HepG2 (cell line): ENCODE data around the gene FCRL2. TPM values are rescaled to one million over a fixed set of nuclear protein-coding genes. Genes with fewer than 3 reads are reported as not detected.

Experiments used
- ATAC-seq: fragments of 200-7000 bp; cut with Tn5 transposase; 3 replicates; pipeline ENCODE4 v1.9.1; 2020; ENCODE audit warnings: mild to moderate bottlenecking, moderate library complexity
- BruUV-seq: library from RNA; stranded (reverse); fragments of 400-500 nt; replicated peaks from 2 replicates; lab custom pipeline; 2021; lab: Mats Ljungman, UMichigan
- CTCF ChIA-PET: fragments of 300-600 bp; formaldehyde crosslinking; extraction: SDS; loops from one replicate; lab custom pipeline; 2021; ENCODE audit warnings: low total read pairs, inconsistent platforms, low intra/inter-chr PET ratio; lab: Yijun Ruan, JAX
- POLR2A ChIA-PET: fragments of 350-600 bp; sonication (Branson Sonifier 250); formaldehyde crosslinking; loops from one replicate; lab custom pipeline; 2020; ENCODE audit warnings: antibody characterized with exemption, inconsistent platforms; lab: Yijun Ruan, JAX
- DNase-seq: peaks from one replicate; pipeline ENCODE4 v3.0.0-alpha.2; 2015; ENCODE audit warnings: low spot score
- FAIRE-seq: peaks from 3 replicates; lab custom pipeline; 2011; peaks lifted over from hg19 to GRCh38; lab: Jason Lieb, UNC
- H2AFZ ChIP-seq: one replicate; pipeline ENCODE4 v1.6.1; 2011; ENCODE audit warnings: low read length, inconsistent platforms
- H3K27ac ChIP-seq: fragments of 300-600 bp; 3 replicates; pipeline ENCODE4 v1.8.0; 2011; ENCODE audit warnings: mixed run types, mild to moderate bottlenecking, mixed read lengths, low read length, inconsistent platforms; ENCODE audit not compliant: insufficient read depth; ENCODE audit errors: extremely low read length
- H3K27me3 ChIP-seq, 2 experiments: fragments of 200-600 bp in 1 of 2; 2 replicates in 1 of 2; 3 replicates in 1 of 2; pipeline versions ENCODE4 v1.6.0 to v1.8.0; 2011; ENCODE audit warnings: low read length in 2 of 2, mild to moderate bottlenecking in 2 of 2, moderate library complexity in 2 of 2, inconsistent platforms in 1 of 2; ENCODE audit not compliant: insufficient read depth in 2 of 2, control insufficient read depth in 1 of 2
- H3K36me3 ChIP-seq, 2 experiments: fragments of 200-600 bp in 1 of 2; replicated peaks in 1 of 2; 2 replicates in 1 of 2; 3 replicates in 1 of 2; pipeline versions ENCODE4 v1.5.1 to v1.8.0; 2011; ENCODE audit warnings: low read length in 2 of 2, inconsistent platforms in 1 of 2; ENCODE audit not compliant: insufficient read depth in 2 of 2, control insufficient read depth in 1 of 2
- H3K4me1 ChIP-seq: 2 replicates; pipeline ENCODE4 v1.5.1; 2012; ENCODE audit warnings: low read length, inconsistent platforms; ENCODE audit not compliant: insufficient read depth
- H3K4me2 ChIP-seq: 2 replicates; pipeline ENCODE4 v1.6.0; 2011; ENCODE audit warnings: low read depth, low read length, inconsistent platforms
- H3K4me3 ChIP-seq, 3 experiments: fragments of 200-600 bp in 1 of 3; sonication (generic), shearing (Covaris generic) in 1 of 3; replicated peaks in 1 of 3; 2 replicates each; pipeline ENCODE4 v1.5.1; 2011 to 2016; ENCODE audit warnings: low read length in 3 of 3, inconsistent platforms in 2 of 3, low read depth in 2 of 3, mild to moderate bottlenecking in 2 of 3, control low read depth in 1 of 3, mixed read lengths in 1 of 3; ENCODE audit not compliant: insufficient read depth in 1 of 3
- H3K79me2 ChIP-seq: one replicate; pipeline ENCODE4 v1.6.1; 2011; ENCODE audit warnings: low read length, inconsistent platforms; ENCODE audit not compliant: insufficient read depth
- H3K9ac ChIP-seq: 2 replicates; pipeline ENCODE4 v1.6.0; 2011; ENCODE audit warnings: mild to moderate bottlenecking, low read depth, low read length, inconsistent platforms; ENCODE audit not compliant: insufficient read depth
- H3K9me3 ChIP-seq: 2 replicates; pipeline ENCODE4 v1.5.1; 2012; ENCODE audit warnings: mild to moderate bottlenecking, low read length
- H4K20me1 ChIP-seq: 2 replicates; pipeline ENCODE4 v1.6.0; 2011; ENCODE audit warnings: inconsistent platforms, mild to moderate bottlenecking, low read length, moderate library complexity; ENCODE audit not compliant: insufficient read depth
- BCL3 ChIP-seq: sonication (generic); formaldehyde crosslinking; IDR thresholded peaks from 2 replicates; pipeline ENCODE4 v1.5.1; 2020; ENCODE audit warnings: mild to moderate bottlenecking, missing genetic modification reagents, moderate library complexity
- ELK4 ChIP-seq: sonication (generic); formaldehyde crosslinking; IDR thresholded peaks from 2 replicates; pipeline ENCODE4 v1.9.0; 2021; ENCODE audit warnings: missing genetic modification reagents, borderline replicate concordance
- HMGA1 ChIP-seq: sonication (generic); formaldehyde crosslinking; conservative IDR thresholded peaks from 2 replicates; pipeline ENCODE4 v1.4.0; 2020; ENCODE audit warnings: missing genetic modification reagents
- HNRNPK ChIP-seq: fragments of 200-400 bp; formaldehyde crosslinking; IDR thresholded peaks from 2 replicates; pipeline ENCODE4 v1.6.1; 2018; ENCODE audit warnings: low read length, low read depth, moderate library complexity, mild to moderate bottlenecking; ENCODE audit not compliant: poor library complexity, severe bottlenecking
- HNRNPLL ChIP-seq: fragments of 200-400 bp; formaldehyde crosslinking; IDR thresholded peaks from 2 replicates; pipeline ENCODE4 v1.6.1; 2017; ENCODE audit warnings: mild to moderate bottlenecking, low read depth, low read length; ENCODE audit not compliant: poor library complexity, severe bottlenecking
- LCORL ChIP-seq, 2 experiments: fragments of 450-650 bp in 1 of 2; sonication (generic) in 1 of 2; formaldehyde crosslinking in 1 of 2; IDR thresholded peaks; 2 replicates each; pipeline versions ENCODE4 v1.5.0 to v1.6.1; 2017 to 2020; ENCODE audit warnings: antibody characterized with exemption in 1 of 2, missing genetic modification reagents in 1 of 2
- MAFF ChIP-seq: IDR thresholded peaks from 2 replicates; pipeline ENCODE4 v1.6.1; 2011; ENCODE audit warnings: low read depth, low read length, improper control_type of control experiment
- NFE2L1 ChIP-seq: sonication (generic); formaldehyde crosslinking; IDR thresholded peaks from 2 replicates; pipeline ENCODE4 v1.4.0; 2020; ENCODE audit warnings: missing genetic modification reagents, mild to moderate bottlenecking, borderline replicate concordance
- NR1H2 ChIP-seq: sonication (generic); formaldehyde crosslinking; IDR thresholded peaks from 2 replicates; pipeline ENCODE4 v1.8.1; 2022; ENCODE audit warnings: low read depth, missing genetic modification reagents, borderline replicate concordance
- SMYD3 ChIP-seq: sonication (generic); formaldehyde crosslinking; IDR thresholded peaks from 2 replicates; pipeline ENCODE4 v1.8.1; 2023; ENCODE audit warnings: mild to moderate bottlenecking, missing genetic modification reagents
- ZBTB21 ChIP-seq: sonication (generic); formaldehyde crosslinking; IDR thresholded peaks from 2 replicates; pipeline ENCODE4 v1.4.0; 2020; ENCODE audit warnings: missing genetic modification reagents
- ZMYM3 ChIP-seq: sonication (generic); formaldehyde crosslinking; IDR thresholded peaks from 2 replicates; pipeline ENCODE4 v1.5.1; 2020; ENCODE audit warnings: mild to moderate bottlenecking, missing genetic modification reagents
- ZNF136 ChIP-seq: sonication (generic); formaldehyde crosslinking; IDR thresholded peaks from 2 replicates; pipeline ENCODE4 v1.8.1; 2022; ENCODE audit warnings: low read depth, mild to moderate bottlenecking, moderate library complexity, missing genetic modification reagents
- ZNF235 ChIP-seq: sonication (generic); formaldehyde crosslinking; IDR thresholded peaks from 2 replicates; pipeline ENCODE4 v1.8.1; 2023; ENCODE audit warnings: mild to moderate bottlenecking, missing genetic modification reagents, borderline replicate concordance
- ZNF260 ChIP-seq: sonication (generic); formaldehyde crosslinking; IDR thresholded peaks from 2 replicates; pipeline ENCODE4 v1.4.0; 2020; ENCODE audit warnings: missing genetic modification reagents, low read depth, mild to moderate bottlenecking, borderline replicate concordance
- ZNF446 ChIP-seq: sonication (generic); formaldehyde crosslinking; IDR thresholded peaks from 2 replicates; pipeline ENCODE4 v1.5.0; 2020; ENCODE audit warnings: mild to moderate bottlenecking, missing genetic modification reagents
- ZNF530 ChIP-seq: sonication (generic); formaldehyde crosslinking; IDR thresholded peaks from 2 replicates; pipeline ENCODE4 v1.5.0; 2020; ENCODE audit warnings: low read depth, mild to moderate bottlenecking, missing genetic modification reagents
- ZNF747 ChIP-seq: sonication (generic); formaldehyde crosslinking; IDR thresholded peaks from 2 replicates; pipeline ENCODE4 v1.8.1; 2023; ENCODE audit warnings: missing genetic modification reagents, mild to moderate bottlenecking, borderline replicate concordance
- ZNF761 ChIP-seq: sonication (generic); formaldehyde crosslinking; conservative IDR thresholded peaks from 2 replicates; pipeline ENCODE4 v1.4.0; 2020; ENCODE audit warnings: mild to moderate bottlenecking, missing genetic modification reagents
- in situ Hi-C: cut with HindIII; loops from 2 replicates; pipeline ENCODE4 v1.10.0; 2017; ENCODE audit warnings: low pct_unique_long_range_greater_than_20kb; ENCODE audit not compliant: extremely low pct_ligation_motif_present
- intact Hi-C: fragments of 100-400 bp; cut with micrococcal nuclease; formaldehyde crosslinking; loops from one replicate; pipeline ENCODE4 v1.10.0; 2022; ENCODE audit not compliant: unreplicated experiment
- polyA plus RNA-seq, 8 experiments: library from polyadenylated mRNA; depleted of rRNA in 3 of 8; stranded (reverse) in 7 of 8; unstranded in 1 of 8; fragments of >200 nt; fragmentation: Illumina TruSeq in 4 of 8; extraction: Trizol in 4 of 8; gene quantifications; 2 replicates each; pipeline versions ENCODE4 v1.2.1 to v1.2.3, GENCODE V29; 2011 to 2016; ENCODE audit warnings: low read depth in 4 of 8, missing spikeins in 1 of 8, mixed read lengths in 1 of 8; ENCODE audit not compliant: insufficient read depth in 1 of 8
- total RNA-seq, 5 experiments: library from RNA; depleted of rRNA; stranded (reverse); fragments of >200 nt; fragmentation: Illumina TruSeq; extraction: Trizol; gene quantifications; 2 replicates each; pipeline ENCODE4 v1.2.3, GENCODE V29; 2016; ENCODE audit warnings: low read depth in 1 of 5

FCRL2 gene
- total and polyA plus RNA-seq, 2 of the 13 experiments (the other 11 are each of a cell fraction or from before 2014, with no cell fraction given), result not detected

- Histone ChIP-seq H3K79me2 (no peaks in the 10 kb centered on the region), H2AFZ (no peak overlapping the region), H3K4me3 (no peak overlapping the region), H4K20me1 (no peaks in the 10 kb centered on the region), H3K9ac (no peak overlapping the region), H3K36me3 (no peaks in the 10 kb centered on the region), H3K4me1 (no peaks in the 10 kb centered on the region), H3K4me2 (no peak overlapping the region), H3K27ac (no peak overlapping the region), H3K27me3 (no peaks in the 10 kb centered on the region), H3K9me3 (no peaks in the 10 kb centered on the region)
- in situ Hi-C loops (no loop called here), intact Hi-C loops (no loop called here)
- ChIA-PET CTCF (no interaction called here), POLR2A (no interaction called here)
- ATAC-seq (no peak), FAIRE-seq (no peak), DNase-seq (no peak)
- TF ChIP-seq ZNF235 (CRISPR knock-in tag) (no peak), ZNF761 (CRISPR knock-in tag) (no peak), ZNF136 (CRISPR knock-in tag) (no peak), ZNF747 (CRISPR knock-in tag) (no peak), NR1H2 (CRISPR knock-in tag) (no peak), LCORL (IDR thresholded peaks at IDR 0.05) (no peak), LCORL (CRISPR knock-in tag; IDR thresholded peaks at IDR 0.05) (no peak), HNRNPLL (no peak), ZNF446 (CRISPR knock-in tag) (no peak), NFE2L1 (no peak)
- no TSS peak for BruUV-seq
These were observed 65.1 kb downstream of the FCRL2 start for GRCh38 chr1:157711802-157712201.

GRCh38 chr1:157704878-157705277 lies 72.1 kb downstream of the FCRL2 start:
- intact Hi-C loops (no loop called here), in situ Hi-C loops (no loop called here)
- Histone ChIP-seq H2AFZ (no peak overlapping the region), H3K36me3 (no peaks in the 10 kb centered on the region), H3K4me2 (no peak overlapping the region), H3K27me3 (no peaks in the 10 kb centered on the region), H3K27ac (no peak overlapping the region), H3K79me2 (no peaks in the 10 kb centered on the region), H3K9me3 (no peaks in the 10 kb centered on the region), H3K9ac (no peak overlapping the region), H3K4me1 (no peaks in the 10 kb centered on the region), H4K20me1 (no peaks in the 10 kb centered on the region), H3K4me3 (no peak overlapping the region)
- DNase-seq, result no peak
- ATAC-seq, result no peak
- FAIRE-seq, result no peak
- CTCF ChIA-PET, result no interaction called here
- no TSS peak for BruUV-seq
- POLR2A ChIA-PET, result no interaction called here
- no peak for TF ChIP-seq SMYD3 (CRISPR knock-in tag)
- no peak for TF ChIP-seq ZMYM3 (CRISPR knock-in tag)
- no peak for TF ChIP-seq ZBTB21 (CRISPR knock-in tag)
- no peak for TF ChIP-seq ZNF530 (CRISPR knock-in tag)
- TF ChIP-seq ZNF260 (CRISPR knock-in tag), result no peak
- no peak for TF ChIP-seq HMGA1 (CRISPR knock-in tag)
- no peak for TF ChIP-seq ELK4
- no peak for TF ChIP-seq MAFF
- TF ChIP-seq HNRNPK, result no peak
- TF ChIP-seq BCL3 (CRISPR knock-in tag), result no peak
